Lower lobe of right lung (tissue), 2 donors: ENCODE measurements around the gene CYB5R3. TPM values are rescaled to one million over a fixed set of nuclear protein-coding genes. Genes with fewer than 3 reads are reported as not detected.

Source experiments
- ATAC-seq, 2 donors: fragments of 200-7000 bp; cut with Tn5 transposase; one replicate each; pipeline ENCODE4 v1.9.1; 2020 to 2022; ENCODE audit warnings: mild to moderate bottlenecking in 2 of 2, moderate library complexity in 2 of 2
- DNase-seq: peaks from one replicate; pipeline ENCODE4 v3.0.0-alpha.2; 2020
- H3K27ac ChIP-seq: fragments of 200-600 bp; one replicate; pipeline ENCODE4 v1.8.0; 2022
- H3K27me3 ChIP-seq: fragments of 200-600 bp; one replicate; pipeline ENCODE4 v1.8.0; 2022; ENCODE audit warnings: low read depth
- H3K36me3 ChIP-seq: fragments of 200-600 bp; one replicate; pipeline ENCODE4 v1.8.0; 2022; ENCODE audit warnings: mild to moderate bottlenecking
- H3K4me1 ChIP-seq: fragments of 200-600 bp; one replicate; pipeline ENCODE4 v1.8.0; 2022
- H3K4me3 ChIP-seq: fragments of 200-600 bp; one replicate; pipeline ENCODE4 v1.8.0; 2022; ENCODE audit warnings: mild to moderate bottlenecking
- H3K9me3 ChIP-seq: fragments of 200-600 bp; one replicate; pipeline ENCODE4 v1.8.0; 2022
- intact Hi-C: fragments of 100-400 bp; cut with DNase I; formaldehyde crosslinking; loops from one replicate; pipeline ENCODE4 v1.11.0; 2022
- total RNA-seq: library from RNA; stranded (reverse); fragmentation: NEBNext Ultra II Directional; extraction: Animal tissue kit (Norgen Biotek cat#: 25700); gene quantifications from one replicate; pipeline ENCODE4 v1.2.1, GENCODE V29; 2021
- TF ChIP-seq, protein P1 (sequence below): fragments of 200-600 bp; IDR thresholded peaks from one replicate; pipeline ENCODE4 v1.8.0; 2022; ENCODE audit warnings: antibody characterized with exemption, mild to moderate bottlenecking
- donor health status: DM: no; HTN: yes; CAD: no; lungs with severe emphysema.

Gene CYB5R3
- total RNA-seq, 1 donor from 2014 or later = 219 TPM

DNA sequence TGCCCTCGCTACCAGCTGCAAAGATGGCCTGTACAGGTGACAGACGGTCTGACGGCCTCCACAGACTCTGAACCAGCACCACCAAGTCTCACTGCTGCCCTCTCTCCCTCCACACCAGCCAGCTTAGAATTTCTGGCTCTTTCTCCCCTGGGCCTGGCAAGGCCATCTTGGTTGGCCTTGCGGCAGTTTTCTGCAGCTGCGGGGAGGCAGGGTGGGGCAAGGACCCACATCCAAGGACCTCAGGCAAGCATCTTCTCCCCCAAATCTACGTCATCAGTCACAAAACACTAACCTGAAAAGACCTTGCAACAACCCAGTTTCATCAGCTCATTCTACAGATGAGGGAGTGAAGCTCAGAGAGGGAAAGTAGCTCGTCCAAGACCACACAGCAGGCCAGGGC is 22.8 kb downstream of the CYB5R3 start:
- Histone ChIP-seq H3K4me3 (no peak overlapping the region), H3K4me1 (peaks cover 4% of the 10 kb centered on the region), H3K27me3 (no peaks in the 10 kb centered on the region), H3K9me3 (no peaks in the 10 kb centered on the region), H3K36me3 (peaks cover 94% of the 10 kb centered on the region), H3K27ac (no peak overlapping the region)
- DNase-seq (no peak), ATAC-seq (no peak)
- intact Hi-C loops = no loop called here
- TF ChIP-seq, protein P1, sequence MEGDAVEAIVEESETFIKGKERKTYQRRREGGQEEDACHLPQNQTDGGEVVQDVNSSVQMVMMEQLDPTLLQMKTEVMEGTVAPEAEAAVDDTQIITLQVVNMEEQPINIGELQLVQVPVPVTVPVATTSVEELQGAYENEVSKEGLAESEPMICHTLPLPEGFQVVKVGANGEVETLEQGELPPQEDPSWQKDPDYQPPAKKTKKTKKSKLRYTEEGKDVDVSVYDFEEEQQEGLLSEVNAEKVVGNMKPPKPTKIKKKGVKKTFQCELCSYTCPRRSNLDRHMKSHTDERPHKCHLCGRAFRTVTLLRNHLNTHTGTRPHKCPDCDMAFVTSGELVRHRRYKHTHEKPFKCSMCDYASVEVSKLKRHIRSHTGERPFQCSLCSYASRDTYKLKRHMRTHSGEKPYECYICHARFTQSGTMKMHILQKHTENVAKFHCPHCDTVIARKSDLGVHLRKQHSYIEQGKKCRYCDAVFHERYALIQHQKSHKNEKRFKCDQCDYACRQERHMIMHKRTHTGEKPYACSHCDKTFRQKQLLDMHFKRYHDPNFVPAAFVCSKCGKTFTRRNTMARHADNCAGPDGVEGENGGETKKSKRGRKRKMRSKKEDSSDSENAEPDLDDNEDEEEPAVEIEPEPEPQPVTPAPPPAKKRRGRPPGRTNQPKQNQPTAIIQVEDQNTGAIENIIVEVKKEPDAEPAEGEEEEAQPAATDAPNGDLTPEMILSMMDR = no peak

DNA sequence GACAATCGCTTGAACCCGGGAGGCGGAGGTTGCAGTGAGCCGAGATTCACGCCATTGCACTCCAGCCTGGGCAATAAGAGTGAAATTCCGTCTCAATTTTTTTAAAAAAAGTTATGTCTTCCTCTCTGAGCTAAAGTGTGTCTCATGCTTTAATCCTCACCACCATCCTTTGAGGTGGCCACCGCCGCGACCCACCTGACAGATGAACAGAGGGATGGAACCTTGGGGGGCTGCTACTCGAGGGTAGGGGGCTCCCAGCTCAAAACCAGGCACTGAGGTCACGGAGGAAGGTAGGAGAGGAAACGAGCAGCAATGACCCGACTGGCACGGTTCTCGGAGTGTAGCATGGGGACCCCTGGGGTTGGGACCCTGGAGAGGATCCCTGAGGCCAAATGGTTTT is 23.8 kb downstream of the CYB5R3 start:
- TF ChIP-seq, protein P1 = no peak
- DNase-seq = no peak
- H3K9me3 ChIP-seq = no peaks in the 10 kb centered on the region
- no peak overlapping the region for H3K27ac ChIP-seq
- peaks cover 7% of the 10 kb centered on the region for H3K4me1 ChIP-seq
- no peak for ATAC-seq
- no peaks in the 10 kb centered on the region for H3K27me3 ChIP-seq
- H3K4me3 ChIP-seq = no peak overlapping the region
- intact Hi-C loops = no loop called here
- H3K36me3 ChIP-seq = peaks cover 90% of the 10 kb centered on the region

DNA sequence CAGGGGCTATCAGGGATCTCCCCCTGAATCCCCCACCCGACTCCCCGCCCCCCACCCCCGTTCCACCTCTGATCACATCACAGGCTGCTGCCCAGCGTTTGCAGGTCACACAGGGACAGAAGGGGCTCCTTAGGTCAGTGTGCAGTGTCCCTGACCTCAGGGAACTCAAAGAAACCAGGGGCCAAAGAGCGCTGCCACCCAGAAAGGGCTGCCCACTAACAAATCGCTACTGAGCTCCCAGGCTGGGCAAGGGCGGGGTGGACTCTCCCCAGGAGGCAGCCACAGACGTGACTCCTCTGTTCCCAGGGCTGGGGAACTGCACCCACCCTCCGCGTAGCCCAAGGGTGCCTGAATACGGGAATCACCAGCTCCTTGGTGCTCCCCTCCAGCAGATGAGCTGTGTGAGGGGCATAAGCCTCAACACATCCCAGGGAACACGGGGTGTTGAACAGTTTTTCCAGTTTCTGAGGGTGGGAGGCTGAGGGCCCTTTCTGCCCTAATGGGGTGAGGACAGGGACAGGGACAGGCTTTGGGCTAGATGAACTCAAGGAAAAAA is 24.6 kb downstream of the CYB5R3 start:
- no peaks in the 10 kb centered on the region for H3K9me3 ChIP-seq
- intact Hi-C loops = no loop called here
- H3K27me3 ChIP-seq = no peaks in the 10 kb centered on the region
- peaks cover 90% of the 10 kb centered on the region for H3K36me3 ChIP-seq
- DNase-seq = no peak
- no peak overlapping the region for H3K27ac ChIP-seq
- TF ChIP-seq, protein P1 = no peak
- no peak for ATAC-seq
- H3K4me1 ChIP-seq = peaks cover 7% of the 10 kb centered on the region
- no peak overlapping the region for H3K4me3 ChIP-seq

DNA sequence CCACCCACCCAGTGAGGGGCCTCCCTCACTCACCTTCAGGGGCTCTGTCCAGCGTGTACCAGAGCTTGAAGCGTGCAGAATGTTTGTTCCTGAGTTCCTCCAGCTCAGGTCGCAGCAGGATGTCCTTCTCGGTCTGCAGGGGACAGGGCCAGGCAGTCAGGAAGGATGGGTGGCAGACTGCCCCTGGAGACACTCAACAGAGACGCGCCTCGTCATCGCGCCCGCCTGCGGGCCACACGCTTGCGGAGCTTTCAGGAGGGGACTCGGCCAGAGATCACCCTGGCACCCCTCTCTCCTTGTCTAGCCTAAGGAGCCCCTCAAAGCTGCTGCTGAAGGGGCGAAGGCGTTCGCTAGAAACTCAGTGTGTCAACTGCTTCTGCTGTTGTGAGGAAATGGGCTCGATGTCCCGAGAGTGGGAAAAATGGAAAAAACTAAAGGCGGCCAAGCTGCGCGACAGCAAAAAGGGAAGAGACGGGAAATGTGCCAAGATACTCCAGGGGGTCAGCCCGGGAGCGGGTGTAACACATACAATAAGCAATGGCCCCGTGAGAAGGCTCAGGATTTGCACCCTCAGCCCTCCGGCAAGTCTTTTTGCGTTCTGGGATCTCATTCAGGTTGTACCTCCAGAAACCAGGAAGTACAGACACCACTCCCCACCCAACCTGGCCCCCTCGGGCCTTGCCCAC is 25.3 kb downstream of the CYB5R3 start:
- H3K27me3 ChIP-seq = no peaks in the 10 kb centered on the region
- peak overlapping the region; percentile 4 for H3K27ac ChIP-seq
- no peak overlapping the region for H3K4me3 ChIP-seq
- no peaks in the 10 kb centered on the region for H3K9me3 ChIP-seq
- H3K36me3 ChIP-seq = peaks cover 90% of the 10 kb centered on the region
- H3K4me1 ChIP-seq = peaks cover 7% of the 10 kb centered on the region
- no peak for ATAC-seq
- TF ChIP-seq, protein P1 = no peak
- no peak for DNase-seq
- intact Hi-C loops = no loop called here

DNA sequence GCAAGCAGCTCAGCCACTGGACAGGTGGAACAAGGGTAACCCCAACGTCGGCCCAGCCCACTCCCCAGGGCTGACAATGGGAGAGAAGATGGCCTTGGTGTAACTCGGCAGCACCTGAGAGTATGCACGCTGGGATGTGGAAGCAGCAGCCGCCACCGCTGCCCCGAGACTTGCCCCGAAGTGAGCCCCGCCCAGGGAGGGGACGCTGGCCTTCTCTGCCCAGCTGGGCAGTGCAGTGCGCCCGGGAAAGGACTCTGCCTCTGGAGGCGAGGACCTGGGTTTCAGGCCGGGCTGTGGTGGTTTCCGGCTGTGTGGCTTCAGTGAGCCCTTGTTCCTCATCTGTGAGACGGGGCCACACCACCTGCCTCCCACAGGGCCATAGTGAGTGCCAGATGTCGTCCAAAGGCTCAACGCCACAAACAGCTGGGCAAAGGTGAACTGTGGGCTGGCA is 25.9 kb downstream of the CYB5R3 start:
- DNase-seq (no peak), ATAC-seq (no peak)
- no peaks in the 10 kb centered on the region for H3K27me3 ChIP-seq
- intact Hi-C loops = no loop called here
- H3K4me1 ChIP-seq = peaks cover 7% of the 10 kb centered on the region
- no peaks in the 10 kb centered on the region for H3K9me3 ChIP-seq
- no peak overlapping the region for H3K4me3 ChIP-seq
- H3K27ac ChIP-seq = peak overlapping the region; percentile 4
- TF ChIP-seq, protein P1 = no peak
- peaks cover 86% of the 10 kb centered on the region for H3K36me3 ChIP-seq
